ENCODE measurements around the gene C1orf50. TPM values are rescaled to one million over a fixed set of nuclear protein-coding genes. Genes with fewer than 3 reads are reported as not detected.
"Not testable (repeated sequence)": the region's sequence is repeated elsewhere in the genome, so short reads cannot be mapped to it uniquely, and the experiment has no call there.

Gene C1orf50
- 5.2 TPM for total RNA-seq

DNA sequence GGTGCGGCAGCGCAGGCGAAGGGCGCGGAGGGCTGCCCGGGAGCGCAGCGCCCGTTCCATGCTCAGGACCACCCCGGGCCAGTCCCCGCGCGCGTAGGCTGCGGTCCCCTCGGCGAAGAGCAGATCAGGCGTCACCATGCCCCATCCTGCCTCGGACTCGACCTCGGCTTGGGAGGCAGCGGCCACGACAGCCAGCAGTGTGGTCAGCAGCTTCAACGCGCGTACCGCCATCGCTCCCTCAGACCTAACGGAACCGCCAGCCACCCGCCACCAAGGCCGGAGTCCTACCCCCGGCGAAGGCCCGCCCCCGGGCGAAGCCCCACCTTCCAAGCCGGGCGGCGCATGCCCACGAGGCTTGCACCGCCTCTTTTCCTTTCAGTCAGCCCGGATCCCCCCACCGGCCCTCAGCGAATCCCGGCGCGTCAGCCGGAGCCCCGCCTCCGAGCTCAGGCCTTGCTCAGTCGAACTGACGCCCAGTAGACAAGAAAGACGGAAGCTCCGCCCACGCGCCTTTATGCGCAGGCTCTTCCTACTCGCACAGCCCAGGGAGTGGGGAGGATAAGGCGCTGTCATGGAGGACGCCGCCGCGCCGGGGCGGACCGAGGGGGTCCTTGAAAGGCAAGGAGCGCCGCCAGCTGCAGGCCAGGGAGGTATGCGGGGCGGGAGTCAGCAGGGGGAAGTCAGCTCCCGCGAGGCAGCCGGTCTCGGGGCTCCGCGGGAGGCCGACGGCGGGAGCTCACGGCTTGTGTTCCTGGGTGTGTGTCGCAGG is at the start of gene C1orf50, which contains the start of gene P3H1:
TSS of gene C1orf50 (plus strand) at position 509 of the 769 bp plus-strand sequence. CDS start at position 572, 63 bp downstream.
TSS of gene P3H1 (minus strand) at position 288 of the 769 bp plus-strand sequence. CDS start at position 231, 57 bp downstream.
- peak; percentile 99 for DNase-seq

DNA sequence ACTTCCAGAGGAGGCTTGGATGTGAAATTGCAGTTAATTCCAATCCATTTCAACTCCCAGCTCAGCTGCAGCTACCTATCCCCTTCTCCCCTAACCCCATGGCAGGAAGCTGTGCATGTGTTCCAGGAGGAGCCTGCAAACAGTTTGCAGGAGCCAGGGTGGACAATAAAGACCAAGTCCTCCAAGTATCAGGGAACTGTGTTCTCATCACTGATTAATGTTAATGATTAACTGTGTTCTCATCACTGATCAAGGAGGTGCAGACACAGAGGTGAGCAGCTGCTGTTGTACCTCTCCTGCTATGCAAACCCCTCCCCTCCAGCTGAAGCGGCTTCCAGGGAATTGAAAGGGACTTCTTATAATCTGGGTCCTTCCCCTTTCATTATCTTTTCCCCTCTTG is 46.2 kb upstream of the C1orf50 start:
- no peak for DNase-seq

DNA sequence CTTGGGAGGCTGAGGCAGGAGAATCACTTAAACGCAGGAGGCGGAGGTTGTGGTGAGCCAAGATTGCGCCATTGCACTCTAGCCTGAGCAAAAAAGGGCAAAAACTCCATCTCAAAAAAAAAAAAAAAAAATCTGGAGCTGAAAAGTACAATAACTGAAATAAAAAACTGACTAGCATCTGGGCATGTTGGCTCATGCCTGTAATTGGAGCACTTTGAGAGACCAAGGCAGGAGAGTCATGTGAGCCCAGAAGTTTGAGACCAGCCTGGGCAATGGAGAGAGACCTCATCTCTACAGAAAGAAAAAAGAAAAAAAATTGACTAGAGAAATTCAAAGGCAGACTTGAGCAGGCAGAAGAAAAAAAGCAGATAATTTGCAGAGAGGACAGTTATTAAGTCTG is 45.1 kb upstream of the C1orf50 start:
- no peak for DNase-seq

DNA sequence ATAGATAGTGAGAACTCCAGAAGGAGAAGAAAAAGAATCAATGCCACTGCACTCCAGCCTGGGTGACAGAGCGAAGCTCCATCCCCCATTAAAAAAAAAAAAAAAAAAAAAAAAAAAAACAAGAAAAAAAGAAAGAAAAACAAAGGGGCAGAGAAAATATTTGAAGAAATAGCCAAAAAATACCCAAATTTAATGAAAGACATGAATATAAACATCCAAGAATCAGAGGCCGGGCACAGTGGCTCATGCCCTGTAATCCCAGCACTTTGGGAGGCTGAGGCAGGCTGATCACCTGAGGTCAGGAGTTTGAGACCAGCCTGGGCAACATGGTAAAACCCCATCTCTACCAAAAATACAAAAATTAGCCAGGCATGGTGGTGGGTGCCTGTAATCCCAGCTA is 44.6 kb upstream of the C1orf50 start:
- DNase-seq, result not testable (repeated sequence)

DNA sequence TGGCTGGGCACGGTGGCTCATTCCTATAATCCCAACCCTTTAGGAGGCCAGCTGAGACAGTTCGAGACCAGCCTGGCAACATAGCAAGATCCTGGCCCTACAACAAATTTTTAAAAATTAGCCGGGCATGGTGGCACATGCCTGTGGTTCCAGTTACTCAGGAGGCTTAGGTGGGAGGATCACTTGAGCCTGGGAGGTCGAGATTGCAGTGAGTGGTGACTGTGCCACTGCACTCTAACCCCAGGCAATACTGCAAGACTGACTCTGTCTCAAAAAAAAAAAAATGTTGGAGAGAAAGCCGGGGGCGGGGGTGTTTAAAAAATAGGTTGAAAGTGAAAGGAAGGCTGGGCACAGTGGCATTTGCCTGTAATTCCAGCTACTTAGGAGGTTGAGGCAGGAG is 43.5 kb upstream of the C1orf50 start:
- no peak for DNase-seq

DNA sequence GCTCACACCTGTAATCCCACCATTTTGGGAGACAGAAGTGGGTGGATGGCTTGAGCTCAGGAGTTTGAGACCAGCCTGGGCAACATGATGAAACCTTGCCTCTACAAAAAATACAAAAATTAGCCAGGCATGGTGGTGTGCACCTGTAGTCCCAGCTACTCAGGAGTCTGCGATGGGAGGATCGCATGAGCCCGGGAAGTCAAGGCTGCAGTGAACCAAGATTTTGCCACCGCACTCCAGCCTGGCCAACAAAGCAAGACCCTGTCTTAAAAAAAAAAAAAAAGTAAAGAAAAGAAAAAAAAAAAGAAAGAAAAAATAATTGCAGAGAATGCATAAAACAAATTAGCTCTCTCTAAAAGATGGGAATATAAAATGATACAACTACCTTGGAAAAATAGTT is 41.2 kb upstream of the C1orf50 start:
- DNase-seq, result not testable (repeated sequence)

DNA sequence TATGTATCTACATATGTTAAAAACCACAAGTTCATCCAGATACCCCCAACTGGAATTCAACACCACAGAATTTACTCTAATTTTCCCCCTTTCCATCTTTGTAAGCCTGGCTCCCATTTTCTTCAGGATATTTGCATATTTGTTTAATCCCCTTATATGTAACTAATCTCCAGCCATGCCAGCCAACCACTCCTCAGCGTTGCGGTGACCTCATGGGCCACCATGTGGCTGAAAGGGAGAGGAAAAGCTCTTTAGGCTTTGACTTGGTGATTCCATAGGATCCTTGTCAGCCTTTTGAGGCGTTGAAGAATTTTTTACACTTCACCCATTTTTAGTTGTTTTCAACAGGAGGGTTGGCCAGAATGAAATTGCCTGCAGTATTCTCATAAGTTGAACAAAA is 37.0 kb upstream of the C1orf50 start:
- DNase-seq, result no peak

DNA sequence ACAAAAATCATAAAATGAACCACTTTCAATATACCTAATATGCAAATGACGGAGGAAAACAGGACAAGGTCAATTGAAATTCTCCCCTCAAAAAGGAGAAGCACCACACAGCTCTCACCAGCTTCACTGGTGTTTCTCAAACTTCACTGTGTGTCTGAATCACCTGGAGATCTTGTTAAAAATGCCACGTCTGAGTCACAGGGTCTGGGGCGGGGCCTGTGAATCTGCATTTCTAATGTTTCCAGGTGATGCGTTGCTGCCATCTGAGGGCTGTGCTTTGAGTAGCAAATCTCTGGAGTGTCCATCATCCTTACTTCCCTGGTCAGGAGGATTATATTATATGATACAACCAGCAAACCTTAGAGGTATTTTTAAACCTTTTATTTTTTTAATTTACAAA is 36.1 kb upstream of the C1orf50 start:
- no peak for DNase-seq

DNA sequence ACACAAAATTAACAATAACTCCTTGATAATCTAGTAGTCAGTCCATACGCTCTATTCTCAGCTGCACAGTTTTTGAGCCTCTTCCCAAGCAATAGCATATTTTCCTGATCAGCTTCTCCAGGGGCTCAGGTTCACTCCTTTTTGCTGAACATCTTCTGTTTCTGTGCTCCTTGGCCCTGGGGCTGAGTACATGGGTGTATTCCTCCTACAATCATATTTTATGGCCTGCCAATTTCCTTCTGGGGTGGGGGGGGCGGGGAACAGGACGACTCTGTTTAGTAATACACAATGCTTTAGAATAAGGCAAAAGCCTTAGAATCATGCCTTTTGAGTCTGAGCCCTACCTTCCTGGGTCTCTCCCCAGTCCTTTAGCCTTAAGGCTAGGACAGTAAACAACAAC is 35.5 kb upstream of the C1orf50 start:
- no peak for DNase-seq

DNA sequence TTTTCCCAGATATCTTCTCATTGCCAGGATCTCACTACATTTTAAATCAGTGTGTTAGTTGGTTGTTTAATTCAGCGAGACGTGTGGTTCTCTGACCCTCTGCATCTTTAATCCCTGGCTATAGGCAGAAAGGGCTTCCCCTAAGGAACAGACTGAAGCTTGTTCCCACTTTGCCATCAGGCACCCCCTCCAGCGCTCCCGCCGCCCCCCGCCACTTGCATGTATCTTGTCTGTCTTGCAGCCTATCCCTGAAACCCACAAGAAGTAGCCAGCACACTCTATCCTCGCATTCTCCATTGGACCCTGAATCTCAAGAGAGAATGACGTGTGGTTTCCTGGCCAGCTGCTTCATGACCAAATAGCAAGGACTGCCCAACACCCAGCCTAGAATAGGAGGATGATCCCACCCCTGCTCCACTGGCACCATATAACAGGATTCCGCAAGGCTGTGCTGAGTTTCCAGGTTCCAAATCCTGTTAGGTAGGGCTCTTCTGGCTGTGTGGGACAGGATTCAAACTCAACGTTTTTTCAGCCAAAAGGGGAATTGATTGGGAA is 34.8 kb upstream of the C1orf50 start:
- no peak for DNase-seq

DNA sequence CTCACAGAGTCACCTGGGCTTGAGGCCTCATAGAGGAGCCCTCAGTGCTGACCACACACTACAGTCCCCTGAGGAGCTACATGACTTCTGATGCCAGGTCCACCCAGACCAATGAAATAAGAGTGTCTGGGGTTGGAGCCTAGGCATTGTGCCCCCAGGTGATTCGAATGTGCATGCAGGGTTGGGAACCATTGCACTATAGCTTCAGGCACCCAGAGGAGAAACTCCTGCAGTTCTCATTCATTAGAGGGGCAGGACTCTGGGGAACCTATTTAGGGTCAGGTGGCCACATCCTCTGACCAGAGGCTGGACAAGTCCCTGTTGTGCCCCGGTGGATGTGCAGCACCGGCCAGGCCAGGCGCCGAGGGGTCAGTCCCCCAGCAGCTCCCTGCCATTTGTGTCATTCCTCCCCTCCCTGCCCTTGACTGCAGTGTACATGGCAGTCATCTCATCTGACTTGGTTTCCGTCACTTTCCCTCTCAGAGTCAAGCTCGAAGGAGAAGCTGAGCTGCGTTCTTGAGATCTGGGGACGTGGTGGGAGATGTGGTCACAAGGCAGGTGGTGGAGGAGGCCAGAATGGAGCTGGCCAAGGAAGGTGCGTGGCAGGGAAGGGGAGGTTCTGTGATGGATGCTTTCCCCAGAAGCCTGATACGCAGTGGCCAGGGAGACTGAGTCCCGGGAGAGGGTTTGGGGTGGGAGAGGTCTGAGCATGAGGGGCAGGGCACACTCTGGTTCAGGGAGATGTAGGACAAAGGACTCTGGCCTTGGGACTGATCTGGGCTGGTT is 33.4 kb upstream of the C1orf50 start:
- no peak for DNase-seq

DNA sequence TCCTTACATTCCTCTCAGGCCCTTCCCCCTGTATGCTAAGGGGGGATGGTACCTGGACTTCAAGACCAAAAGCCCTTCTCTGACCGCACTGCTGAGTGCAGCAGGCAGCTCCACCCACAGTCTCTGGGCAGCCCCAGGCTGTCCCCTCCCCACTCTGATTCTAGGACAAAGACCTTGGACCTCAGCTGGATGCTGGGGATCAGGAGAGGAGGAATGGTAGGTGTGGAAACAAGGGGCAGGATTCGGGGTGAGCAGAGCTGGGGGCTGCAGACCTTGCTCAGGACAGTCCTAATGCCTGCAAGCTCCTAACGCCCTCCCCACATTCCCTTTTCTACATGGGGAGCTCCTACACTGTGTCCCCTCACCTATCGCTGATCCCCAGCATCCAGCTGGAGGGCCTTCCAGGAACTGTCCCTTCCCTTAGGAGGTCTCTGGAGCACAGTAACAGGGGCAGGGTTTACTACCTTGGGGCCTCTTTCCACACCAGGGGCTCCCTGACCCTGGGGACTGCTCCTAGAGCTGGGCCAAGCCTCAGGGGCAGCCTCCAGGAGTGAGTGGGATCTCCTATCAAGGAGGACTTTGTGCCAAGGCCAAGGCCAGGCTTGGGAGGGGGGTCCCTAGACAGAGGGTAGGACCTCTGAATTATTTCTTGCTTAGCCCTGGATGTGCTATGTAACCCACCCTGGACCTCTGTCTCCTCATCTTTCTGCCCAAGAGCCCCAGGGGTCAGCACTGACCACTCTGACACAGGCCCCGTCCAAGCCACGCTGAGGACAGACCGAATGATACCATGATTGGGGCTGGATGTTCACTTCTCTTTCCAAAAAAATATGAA is 32.6 kb upstream of the C1orf50 start:
- DNase-seq, result no peak

DNA sequence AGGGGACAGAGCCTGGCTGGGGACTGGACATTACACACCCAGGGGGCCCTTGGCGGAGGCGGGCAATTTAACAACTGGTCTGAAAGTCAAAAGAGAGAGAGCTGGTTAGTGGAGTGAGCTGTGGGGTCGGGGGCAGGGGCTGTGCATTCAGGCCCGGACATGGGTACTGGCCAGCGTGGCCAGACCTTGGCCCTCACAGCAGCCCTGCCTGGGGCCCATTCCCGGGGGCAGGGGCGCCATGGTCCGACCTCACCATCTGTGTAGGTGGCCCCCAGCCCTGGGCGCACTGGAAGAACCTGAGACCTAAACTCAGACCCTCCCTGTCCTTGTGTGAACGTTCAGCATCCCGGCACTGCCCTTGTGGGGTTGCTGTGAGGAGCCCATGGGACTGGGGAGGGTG is 32.0 kb upstream of the C1orf50 start:
- no peak for DNase-seq

DNA sequence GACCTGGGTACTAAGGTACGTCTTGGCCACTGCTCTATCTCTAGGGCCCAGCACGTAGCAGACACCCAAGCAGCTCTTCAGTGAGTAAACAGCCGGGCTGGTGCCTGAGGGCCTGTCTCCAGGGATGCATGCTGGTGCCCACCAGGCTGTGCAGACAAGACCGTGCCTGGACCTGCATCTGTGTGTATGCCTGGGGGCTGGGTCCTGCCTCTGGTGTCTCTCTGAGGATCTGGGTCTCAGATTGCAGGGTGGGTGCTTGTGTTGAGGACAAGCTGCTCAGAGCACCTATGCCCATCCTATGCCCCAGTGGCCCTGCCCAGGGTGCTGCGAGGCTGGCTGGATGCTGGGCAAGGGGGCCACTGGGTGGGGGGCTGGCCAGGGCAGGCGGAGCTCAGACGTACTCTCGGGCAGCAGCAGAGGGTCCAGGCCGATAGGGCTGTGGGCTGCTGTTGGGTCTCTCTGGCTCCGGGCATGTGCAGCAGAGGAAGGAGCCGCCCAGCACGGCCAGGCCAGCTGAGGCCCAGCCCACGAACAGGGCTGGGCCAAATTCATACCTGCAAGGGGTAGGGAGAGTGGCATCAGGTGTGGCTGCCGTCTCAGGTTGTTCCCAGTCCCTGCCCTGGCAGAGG is 31.5 kb upstream of the C1orf50 start:
- DNase-seq, result no peak

DNA sequence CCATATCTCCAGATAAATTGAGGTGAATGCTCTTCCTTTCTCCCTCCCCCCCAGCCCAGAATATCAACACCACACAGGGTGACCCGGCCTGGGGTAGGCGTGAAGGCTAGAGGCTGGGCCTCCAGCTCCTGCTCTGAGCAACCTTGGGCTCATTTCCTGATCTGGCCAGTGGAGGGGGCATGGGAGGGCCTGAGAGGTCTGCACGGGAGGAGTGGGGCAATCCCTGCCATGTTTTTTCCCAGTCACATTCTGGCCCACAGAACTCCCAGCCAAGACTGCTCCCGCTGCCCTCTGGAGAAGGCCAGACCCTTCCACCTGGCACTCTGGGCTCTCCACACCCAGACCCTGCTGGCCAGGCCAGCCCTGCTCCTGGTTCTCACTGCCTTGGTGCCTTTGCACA is 30.9 kb upstream of the C1orf50 start:
- no peak for DNase-seq

DNA sequence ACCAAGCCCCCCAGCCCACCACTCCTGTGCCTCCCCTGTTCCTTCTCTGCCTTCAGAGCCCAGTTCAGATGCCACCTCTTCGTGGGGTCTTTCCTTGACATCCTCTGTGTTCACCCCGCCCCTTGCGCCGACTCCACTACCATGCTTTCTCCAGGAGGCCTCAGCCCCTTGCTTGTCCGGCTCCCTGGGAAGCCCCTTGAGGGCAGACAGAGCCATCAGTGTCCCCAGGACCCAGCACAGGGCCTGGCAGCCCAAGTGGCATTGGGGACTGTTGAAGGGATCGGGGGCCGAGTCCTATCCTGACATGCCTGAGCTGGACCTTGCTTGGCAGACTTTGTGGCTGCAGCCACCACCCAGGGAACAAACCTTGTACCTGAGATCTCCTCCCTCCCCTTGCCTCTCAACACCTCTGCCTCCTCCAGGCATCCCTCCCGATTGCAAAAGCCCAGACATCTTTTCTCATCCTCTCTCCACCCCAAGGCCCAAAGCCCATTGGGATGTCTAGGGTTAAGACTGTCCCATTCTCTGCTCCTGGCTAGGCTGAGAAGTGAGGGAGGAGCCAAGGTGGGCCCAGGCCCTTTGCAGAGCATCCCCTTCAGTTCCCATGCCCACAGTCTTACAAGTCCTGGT is 30.4 kb upstream of the C1orf50 start:
- DNase-seq, result no peak

DNA sequence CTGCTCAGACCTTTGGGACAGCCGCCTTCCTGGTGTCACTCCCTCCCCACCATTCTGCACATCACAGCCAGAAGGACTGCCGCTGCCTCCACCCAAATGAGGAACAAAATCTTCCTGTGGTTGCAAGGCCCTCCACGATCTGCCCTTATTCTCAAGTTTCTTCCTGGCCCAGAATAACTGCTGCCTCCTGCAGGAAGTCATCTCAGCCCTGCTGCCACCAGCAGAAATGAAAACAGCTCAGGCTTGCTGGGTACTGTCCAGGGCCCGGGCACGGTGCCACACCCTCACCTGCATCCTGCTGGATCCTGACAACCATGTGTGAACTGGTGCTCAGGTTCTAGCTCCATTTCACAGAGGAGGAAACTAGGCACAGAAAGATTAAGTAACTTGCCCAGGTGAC is 29.8 kb upstream of the C1orf50 start:
- no peak for DNase-seq

DNA sequence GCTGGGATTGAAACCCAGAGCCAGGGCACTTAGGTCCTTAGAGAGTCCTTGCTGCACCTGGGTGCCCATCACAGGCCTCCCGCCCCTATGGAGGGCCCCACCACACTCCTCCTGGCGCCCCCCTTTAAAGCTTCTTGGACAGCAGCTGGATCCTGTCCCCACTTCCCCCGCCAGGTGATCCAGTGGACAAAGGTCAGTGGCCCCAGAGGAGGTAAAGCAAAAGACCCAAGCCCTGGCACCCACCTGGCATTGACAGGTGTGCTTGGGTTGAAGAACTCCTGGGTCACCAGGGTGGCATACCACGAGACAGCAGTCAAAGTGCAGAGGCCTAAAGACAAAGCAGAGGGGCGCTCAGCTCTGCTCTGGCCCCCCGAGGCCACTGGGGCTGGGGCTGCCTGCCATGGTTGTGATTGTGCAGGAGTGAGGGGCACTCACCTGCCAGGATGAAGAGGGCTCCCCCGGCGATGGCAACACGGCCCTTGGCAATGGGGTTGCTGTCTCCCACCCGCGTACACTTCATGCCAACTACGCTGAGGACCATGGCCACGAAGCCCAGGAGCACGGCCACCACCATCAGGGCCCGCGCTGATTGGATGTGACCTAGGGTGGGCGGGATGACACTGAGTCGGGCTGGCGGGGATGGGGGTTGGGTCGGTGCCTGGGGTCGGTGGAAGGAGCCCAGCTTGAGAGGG is 28.9 kb upstream of the C1orf50 start:
- DNase-seq, result no peak

DNA sequence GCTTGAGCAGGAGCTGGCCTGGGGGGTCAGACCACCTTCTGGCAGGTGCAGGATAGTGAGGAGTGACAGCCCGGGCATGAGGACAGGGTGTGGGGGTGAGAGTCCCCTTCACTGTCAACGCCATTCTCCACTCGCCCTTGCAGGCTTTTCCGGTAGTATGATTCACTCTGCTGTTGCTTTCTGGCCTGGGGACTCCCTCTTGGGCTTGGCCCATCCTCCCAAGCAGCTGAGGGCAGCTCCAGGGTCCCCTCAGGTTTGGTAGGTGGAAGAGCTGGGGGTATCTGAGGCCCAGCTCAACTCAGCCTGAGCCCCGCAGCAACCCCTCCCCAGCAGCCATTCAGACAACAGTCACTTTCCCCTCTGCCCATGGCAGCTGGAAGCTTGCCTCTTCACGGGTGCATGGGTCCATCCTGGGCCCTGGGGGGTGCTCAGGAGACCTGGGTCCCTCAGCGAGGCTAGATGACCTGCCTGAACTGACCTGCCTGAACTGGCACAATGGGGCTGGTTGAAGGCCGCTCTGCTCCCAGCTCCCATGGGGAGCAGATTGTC is 28.3 kb upstream of the C1orf50 start:
- DNase-seq, result no peak

Measured in skin of body (tissue), 2 donors.